ENCODE measurements around the gene DDI2. TPM values are rescaled to one million over a fixed set of nuclear protein-coding genes. Genes with fewer than 3 reads are reported as not detected.
"Not testable (repeated sequence)": the region's sequence is repeated elsewhere in the genome, so short reads cannot be mapped to it uniquely, and the experiment has no call there.

The DDI2 gene
- 17.4 and 19.4 TPM in 2 replicates for total RNA-seq (2014; rRNA removed; shearing (Covaris generic))

DNA sequence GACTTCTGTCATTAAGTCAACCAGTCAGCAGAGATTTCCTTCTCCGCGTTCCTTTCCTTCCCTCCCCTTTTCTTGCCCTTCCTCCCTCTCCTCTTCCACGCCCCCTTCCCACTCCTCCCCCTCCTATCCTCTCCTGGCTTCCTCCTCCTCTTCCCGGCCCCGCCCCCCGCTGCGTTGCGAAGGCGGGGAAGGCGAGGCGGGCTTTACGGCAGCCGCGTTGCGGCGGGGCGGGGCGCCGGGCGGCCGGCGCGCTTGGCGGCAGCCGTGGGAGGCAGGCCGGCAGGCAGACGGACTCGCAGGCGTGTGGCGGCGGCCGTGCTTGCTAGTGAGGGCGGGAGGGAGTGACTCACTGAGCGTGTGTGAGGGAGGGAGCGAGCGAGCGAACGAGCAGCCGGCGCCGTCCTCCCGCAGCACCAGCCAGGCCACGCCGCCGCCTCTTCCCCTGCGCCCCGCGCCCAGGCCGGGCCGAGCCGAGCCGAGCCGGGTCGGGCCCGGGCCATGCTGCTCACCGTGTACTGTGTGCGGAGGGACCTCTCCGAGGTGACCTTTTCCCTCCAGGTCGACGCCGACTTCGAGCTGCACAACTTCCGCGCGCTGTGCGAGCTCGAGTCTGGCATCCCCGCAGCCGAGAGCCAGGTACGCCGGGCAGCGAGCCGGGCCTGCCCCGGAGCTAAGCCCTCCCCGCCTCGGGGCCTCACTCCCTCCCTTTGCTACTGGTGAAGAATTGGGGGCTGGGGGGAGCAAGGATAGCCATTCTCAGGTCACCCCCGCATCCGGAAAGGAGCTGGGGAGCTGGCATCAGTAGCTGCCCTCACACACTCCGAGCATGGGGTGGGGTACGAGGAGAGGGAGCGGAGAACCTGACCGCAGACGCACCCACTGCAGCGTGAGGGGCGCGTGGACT, at the start of gene DDI2:
TSS of gene DDI2 (plus strand) at position 286 of the 904 bp plus-strand sequence. CDS start at position 499, 213 bp downstream.
- DNase-seq (ENCODE audit: low read depth), result peak; percentile 98

DNA sequence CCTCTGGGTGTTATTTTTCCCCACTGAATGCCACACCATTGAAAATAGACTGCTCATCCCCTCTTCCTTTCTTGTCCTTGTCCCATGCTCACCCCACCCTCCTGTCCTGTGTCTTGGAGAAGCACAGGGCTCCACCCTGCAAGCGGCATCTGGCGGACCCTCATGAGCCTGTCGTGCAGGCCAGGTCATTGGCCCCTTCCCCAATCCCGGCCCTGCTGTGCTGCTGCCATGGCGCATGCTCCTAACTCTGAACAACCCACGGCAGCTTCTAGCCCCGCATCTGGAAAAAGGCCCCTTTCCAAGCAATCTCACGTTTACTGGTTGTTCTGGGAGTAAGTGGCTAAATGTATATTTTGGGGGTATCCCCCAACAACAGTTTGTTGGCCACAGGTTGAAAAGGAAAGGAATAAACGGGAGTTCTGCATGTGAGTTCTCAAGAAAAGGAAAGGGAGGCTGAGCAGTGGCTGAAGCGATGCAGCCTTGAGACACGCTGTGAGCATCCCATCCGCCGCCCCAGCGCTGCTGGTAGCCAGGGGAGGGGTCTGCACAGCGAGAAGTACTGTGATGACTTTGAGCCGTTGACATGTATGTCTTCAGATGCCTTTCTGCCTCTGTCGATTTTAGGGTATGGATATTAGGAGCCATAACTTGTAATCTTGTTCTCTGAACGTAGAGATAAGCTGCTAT, 48.7 kb upstream of the DDI2 start:
- DNase-seq (ENCODE audit: low read depth), result no peak

GRCh38 chr1:15570861-15571260, 46.4 kb upstream of the DDI2 start:
- no peak for DNase-seq (ENCODE audit: low read depth)

DNA sequence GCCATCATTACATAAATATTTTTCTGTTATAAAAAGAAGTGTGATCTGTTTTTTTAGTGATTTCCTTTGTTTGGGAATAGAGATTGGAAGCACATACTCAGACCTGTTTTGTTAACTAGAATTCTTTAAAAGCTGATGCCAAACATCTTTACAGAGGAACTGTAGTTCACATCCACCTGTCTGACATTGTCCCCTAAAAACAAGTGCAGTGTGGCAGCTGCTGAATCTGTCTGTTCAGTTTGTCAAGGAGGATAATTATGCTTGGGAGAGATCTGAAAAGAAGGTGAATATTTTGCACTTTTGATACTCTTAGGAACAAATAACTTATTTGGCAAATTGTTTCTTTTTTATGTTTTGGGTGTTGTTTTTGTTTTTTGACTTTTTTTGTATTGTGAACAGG, 46.0 kb upstream of the DDI2 start:
- DNase-seq (ENCODE audit: low read depth), result no peak

DNA sequence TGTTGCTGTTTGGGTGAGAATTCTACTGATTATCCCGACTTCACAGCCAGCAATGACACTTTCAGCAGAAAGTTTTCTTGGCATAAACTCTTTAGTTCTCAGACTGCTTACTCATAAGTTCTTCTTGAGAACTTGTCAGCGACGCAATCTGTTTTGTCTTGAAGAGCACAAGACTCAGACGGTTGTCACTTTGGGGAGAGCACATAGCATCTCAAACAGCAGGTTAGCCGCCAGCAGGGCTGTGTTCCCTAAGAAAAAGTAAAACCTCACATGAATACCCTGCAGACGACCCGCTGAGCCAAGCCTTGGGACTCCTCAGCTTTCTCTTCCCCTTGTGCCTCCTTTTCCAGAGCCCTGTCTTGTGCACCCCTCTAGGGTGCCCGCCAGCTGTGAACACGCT, 43.8 kb upstream of the DDI2 start:
- no peak for DNase-seq (ENCODE audit: low read depth)

DNA sequence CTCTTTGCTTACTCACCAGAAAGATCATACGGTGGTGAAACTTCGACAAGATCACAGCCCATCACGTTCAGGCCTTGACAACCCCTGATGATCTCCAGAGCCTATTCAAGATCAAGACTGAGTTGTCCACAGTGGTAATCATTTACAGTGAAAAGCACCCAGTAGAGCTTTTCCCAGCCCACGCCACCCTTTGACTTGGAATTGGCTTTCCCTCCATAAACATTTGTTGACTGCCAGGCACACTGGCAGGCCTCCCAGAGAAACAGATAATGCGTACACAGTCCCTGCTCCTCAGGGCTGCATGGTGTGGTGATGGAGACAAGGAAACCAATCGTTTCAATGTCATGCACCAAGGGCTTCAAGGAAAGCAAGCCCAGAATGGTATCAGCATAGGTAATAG, 42.5 kb upstream of the DDI2 start:
- DNase-seq (ENCODE audit: low read depth), result no peak

- DNase-seq (ENCODE audit: low read depth), result no peak
Measured at GRCh38 chr1:15575549-15576150, 41.6 kb upstream of the DDI2 start.

DNA sequence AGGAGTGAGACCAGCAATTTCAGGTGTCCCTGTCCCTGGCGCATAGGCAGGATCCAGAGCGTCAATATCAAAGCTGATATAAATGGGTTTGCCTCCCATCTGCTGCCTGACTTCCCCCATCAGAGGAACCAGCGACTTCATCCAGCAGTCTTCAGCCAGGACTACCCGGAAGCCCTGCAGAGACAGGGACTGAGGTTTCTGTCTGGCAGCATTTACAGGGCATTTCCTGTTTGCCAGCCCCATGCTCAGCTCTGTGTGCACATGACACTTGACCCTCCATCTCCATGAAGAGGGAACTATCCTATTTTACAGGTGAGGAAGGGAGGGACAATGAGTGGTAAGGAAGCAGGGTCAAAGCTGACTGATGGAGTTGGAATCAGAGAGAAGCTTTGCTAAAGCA, 39.6 kb upstream of the DDI2 start:
- DNase-seq (ENCODE audit: low read depth), result peak; percentile 45

GRCh38 chr1:15578921-15579682, 38.2 kb upstream of the DDI2 start:
- DNase-seq (ENCODE audit: low read depth), result no peak

GRCh38 chr1:15579683-15580047, 37.6 kb upstream of the DDI2 start:
- DNase-seq (ENCODE audit: low read depth), result no peak

DNA sequence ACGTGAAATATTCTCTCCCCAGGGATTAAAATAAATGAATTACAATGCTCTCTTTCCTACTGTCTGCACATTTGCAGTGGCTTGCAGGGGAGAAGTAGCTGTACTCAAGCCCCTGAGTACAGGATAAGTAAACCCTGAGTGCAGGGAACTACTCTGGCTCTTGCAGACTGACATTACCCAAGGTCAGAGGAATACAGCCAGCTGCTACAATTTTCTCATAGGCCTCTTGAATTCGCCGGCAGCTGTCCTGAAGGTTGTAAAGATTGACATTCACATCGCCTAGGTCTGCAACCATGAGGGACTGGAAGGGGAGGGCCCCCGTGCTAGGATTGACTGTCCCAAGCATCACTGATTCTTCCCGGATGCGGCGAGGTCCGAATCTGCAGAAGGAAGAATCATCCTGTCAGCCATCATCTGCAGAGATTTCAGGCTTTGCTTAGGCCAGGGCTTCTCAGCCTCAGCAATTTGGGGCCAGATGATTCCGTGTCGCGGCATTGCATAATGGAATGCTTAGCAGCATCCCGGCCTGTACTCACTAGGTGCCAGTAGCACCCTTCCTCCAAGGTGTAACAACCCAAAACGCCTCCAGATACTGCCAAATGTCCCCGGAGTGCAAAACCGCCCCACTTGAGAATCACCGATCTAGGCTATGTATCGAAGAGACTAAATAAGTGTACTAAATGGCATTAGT, 34.1 kb upstream of the DDI2 start:
- DNase-seq (ENCODE audit: low read depth), result no peak

DNA sequence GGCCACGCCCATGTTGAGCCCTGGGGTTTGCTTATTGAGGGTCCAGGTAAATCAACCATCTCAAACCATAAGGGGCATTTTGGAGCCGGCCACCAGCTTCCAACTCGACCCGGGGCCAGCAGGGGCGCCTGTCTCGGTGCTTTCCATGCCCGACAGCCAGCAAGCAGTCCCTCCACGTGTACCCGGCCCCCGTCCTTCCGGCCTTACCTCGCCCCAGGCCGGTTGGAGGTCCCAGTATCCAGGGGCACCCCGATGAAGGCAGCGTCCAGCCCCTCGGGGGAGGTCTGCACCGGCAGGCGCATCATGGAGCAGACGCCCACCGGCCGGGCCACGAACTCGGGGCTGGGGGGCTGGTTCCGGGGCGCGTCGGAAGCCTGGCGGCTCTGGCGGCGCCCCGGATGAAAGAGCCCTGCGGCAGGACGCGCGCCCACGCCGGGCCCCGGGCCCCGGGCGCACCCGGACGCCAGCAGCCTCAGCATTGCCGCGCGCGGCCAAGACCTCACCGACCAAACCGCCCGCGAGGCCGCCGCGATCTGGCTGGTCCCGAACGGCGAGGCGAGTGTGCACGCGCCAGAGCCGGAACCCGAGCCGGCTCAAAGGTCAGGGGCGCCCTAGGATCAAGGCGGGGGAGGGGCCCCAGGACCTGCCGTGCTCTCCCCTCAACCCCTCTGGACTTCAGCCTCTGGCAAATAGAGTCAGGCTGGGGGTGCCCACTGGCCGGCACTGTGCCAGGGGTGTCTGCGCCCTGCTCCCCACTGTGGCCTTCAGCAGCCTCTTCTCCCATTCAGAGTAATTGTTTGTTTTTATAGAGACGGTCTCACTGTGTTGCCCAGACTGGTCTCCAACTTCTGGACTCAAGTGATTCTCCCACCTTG, 32.5 kb upstream of the DDI2 start, which contains the start of gene AGMAT:
TSS of gene AGMAT (minus strand) at position 563 of the 875 bp plus-strand sequence. CDS start at position 479, 84 bp downstream.
- DNase-seq (ENCODE audit: low read depth), result peak; percentile 52

DNA sequence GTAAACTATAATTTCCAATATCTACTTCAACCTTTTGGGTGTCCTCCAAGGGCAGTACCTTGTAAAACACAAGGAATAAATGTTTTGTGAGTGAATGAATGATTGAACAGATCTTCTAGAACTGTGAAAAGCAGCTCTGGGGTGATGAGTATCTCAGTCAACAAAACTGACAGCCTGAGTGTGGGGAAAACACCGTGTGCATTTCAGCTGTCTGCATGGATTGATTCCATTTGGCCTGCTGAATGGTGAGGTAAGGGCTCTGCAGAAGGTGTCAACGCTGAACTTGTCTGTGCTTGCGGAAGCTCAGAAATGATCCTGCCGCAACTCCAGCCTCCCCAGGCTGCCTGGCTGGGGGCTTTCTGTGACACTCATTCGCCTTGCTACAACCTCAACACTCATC, 25.0 kb upstream of the DDI2 start:
- no peak for DNase-seq (ENCODE audit: low read depth)

- no peak for DNase-seq (ENCODE audit: low read depth)
Measured at GRCh38 chr1:15595809-15596617, 21.2 kb upstream of the DDI2 start.

DNA sequence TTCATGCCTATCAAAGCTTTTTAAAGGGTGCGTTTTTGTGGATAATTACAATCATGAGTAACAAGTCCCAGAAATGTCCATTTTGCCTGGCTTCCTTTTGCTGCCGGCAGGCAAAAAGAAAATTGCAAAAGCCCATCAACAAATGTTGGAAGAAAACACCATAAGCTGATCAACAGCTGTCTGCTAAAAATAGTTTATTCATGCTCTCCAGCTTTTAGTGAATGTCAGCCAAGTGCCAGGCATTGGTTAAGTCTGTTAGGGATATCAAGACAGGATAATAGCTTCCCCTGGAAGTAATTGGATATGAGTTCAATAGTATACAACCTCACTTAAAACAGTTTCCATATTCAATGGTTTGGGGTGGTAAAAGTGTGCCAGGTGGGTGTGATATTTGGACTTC, 18.8 kb upstream of the DDI2 start:
- no peak for DNase-seq (ENCODE audit: low read depth)

GRCh38 chr1:15603050-15603965, 13.9 kb upstream of the DDI2 start:
- peak; percentile 98 for DNase-seq (ENCODE audit: low read depth)

GRCh38 chr1:15603966-15604282, 13.3 kb upstream of the DDI2 start:
- DNase-seq (ENCODE audit: low read depth), result not testable (repeated sequence)

DNA sequence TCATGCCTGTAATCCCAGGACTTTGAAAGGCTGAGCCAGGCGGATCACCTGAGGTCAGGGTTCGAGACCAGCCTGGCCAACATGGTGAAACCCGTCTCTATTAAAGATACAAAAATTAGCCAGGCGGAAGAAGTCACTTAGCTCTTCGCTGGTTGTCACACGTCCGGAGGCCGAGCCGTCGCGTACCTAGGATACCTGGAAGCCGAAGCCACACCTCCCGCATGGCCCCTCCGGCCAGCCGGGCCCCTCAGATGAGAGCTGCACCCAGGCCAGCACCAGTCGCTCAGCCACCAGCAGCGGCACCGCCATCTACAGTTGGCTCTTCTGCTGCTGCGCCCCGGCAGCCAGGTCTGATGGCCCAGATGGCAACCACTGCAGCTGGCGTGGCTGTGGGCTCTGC, 12.9 kb upstream of the DDI2 start:
- not testable (repeated sequence) for DNase-seq (ENCODE audit: low read depth)

Data from M059J (cell line).